Body of pancreas (tissue), 4 donors: Measurements from ENCODE around the gene ITGAV. TPM values are rescaled to one million over a fixed set of nuclear protein-coding genes. Genes with fewer than 3 reads are reported as not detected.

ENCODE experiments used
- ATAC-seq: fragments of 150-250 bp; one replicate; pipeline ENCODE4 v1.9.1; 2016
- DNase-seq, 4 donors: peaks; one replicate each; pipeline ENCODE4 v3.0.0-alpha.2; 2019
- H3K27ac ChIP-seq, 4 donors: fragments of 200-600 bp; sonication (generic); 1 replicate in 3 of 4; 2 replicates in 1 of 4; pipeline versions ENCODE4 v1.5.1 to v1.6.1; 2016 to 2019; ENCODE audit warnings: mild to moderate bottlenecking in 1 of 4, mixed read lengths in 1 of 4, moderate library complexity in 1 of 4
- H3K27me3 ChIP-seq, 2 donors: fragments of 200-600 bp; sonication (generic); one replicate each; pipeline ENCODE4 v1.6.0; 2016; ENCODE audit warnings: mild to moderate bottlenecking in 1 of 2
- H3K36me3 ChIP-seq, 2 donors: fragments of 200-600 bp; sonication (generic); replicated peaks in 1 of 2; 2 replicates each; pipeline ENCODE4 v1.5.1; 2016; ENCODE audit warnings: low read depth in 2 of 2; ENCODE audit not compliant: insufficient read depth in 1 of 2
- H3K4me1 ChIP-seq: fragments of 200-600 bp; sonication (generic); one replicate; pipeline ENCODE4 v1.6.0; 2016
- H3K4me3 ChIP-seq, 2 donors: fragments of 200-600 bp; sonication (generic); 1 replicate in 1 of 2; 2 replicates in 1 of 2; pipeline ENCODE4 v1.5.1; 2016 to 2019
- H3K9me3 ChIP-seq, 3 donors: fragments of 200-600 bp; sonication (generic); 1 replicate in 2 of 3; 2 replicates in 1 of 3; pipeline ENCODE4 v1.5.1; 2016
- CTCF ChIP-seq, 7 experiments: fragments of 450-650 bp in 4 of 7; fragments of 200-600 bp in 3 of 7; sonication (generic) in 3 of 7; IDR thresholded peaks; one replicate each; pipeline ENCODE4 v1.5.1; 2016 to 2019; ENCODE audit warnings: antibody characterized with exemption in 7 of 7
- POLR2A ChIP-seq, 3 donors: fragments of 450-650 bp; IDR thresholded peaks; one replicate each; pipeline ENCODE4 v1.6.1; 2016; ENCODE audit warnings: antibody characterized with exemption in 3 of 3, mild to moderate bottlenecking in 2 of 3
- WGBS, 2 donors: methylation state at CpG; one replicate each; pipeline ENCODE4 v1.1.5; 2017; 5-methylcytosine and 5-hydroxymethylcytosine counted together
- intact Hi-C: fragments of 100-400 bp; cut with DNase I; formaldehyde crosslinking; loops from one replicate; pipeline ENCODE4 v1.15.1; 2023
- total RNA-seq, 2 donors: library from RNA; depleted of rRNA; stranded (reverse); fragments of >200 nt; gene quantifications; one replicate each; pipeline ENCODE4 v1.1.0, GENCODE V29; 2016

The ITGAV gene
- total RNA-seq, 2 donors from 2014 or later: 48.0 to 72.8 TPM

GRCh38 chr2:186590759-186591505, 1.1 kb downstream of the ITGAV start:
- WGBS, 2 donors: 0 to 1% methylated on average over 17 of the region's 17 CpGs
- no peaks in the 10 kb centered on the region for H3K36me3 ChIP-seq
- peak; percentile 3 for ATAC-seq
- no peaks in the 10 kb centered on the region for H3K27me3 ChIP-seq
- peak in 1 of 3 donors; percentile 31 for TF ChIP-seq POLR2A (IDR thresholded peaks at IDR 0.05)
- no peak for TF ChIP-seq CTCF (IDR thresholded peaks at IDR 0.05)
- peak in 2 of 4 donors; percentile 17 to 29 for DNase-seq
- H3K4me3 ChIP-seq: peak overlapping the region; percentile 43 to 65
- H3K4me1 ChIP-seq: peaks cover 46% of the 10 kb centered on the region
- H3K27ac ChIP-seq: peak overlapping the region; percentile 87 to 97 (median 94)
- no peaks in the 10 kb centered on the region for H3K9me3 ChIP-seq
- intact Hi-C loops: no loop called here

- no peak for TF ChIP-seq CTCF (IDR thresholded peaks at IDR 0.05)
- H3K27me3 ChIP-seq: no peaks in the 10 kb centered on the region
- 5 to 11% methylated on average over 3 of the region's 3 CpGs for WGBS, 2 donors
- H3K4me1 ChIP-seq: peaks cover 46% of the 10 kb centered on the region
- H3K36me3 ChIP-seq: no peaks in the 10 kb centered on the region
- H3K4me3 ChIP-seq: peak overlapping the region in 1 of 2 donors; percentile 65
- DNase-seq (no peak), ATAC-seq (no peak)
- no peaks in the 10 kb centered on the region for H3K9me3 ChIP-seq
- intact Hi-C loops: no loop called here
- H3K27ac ChIP-seq: peak overlapping the region; percentile 13 to 97 (median 92)
These were observed 1.6 kb downstream of the ITGAV start for GRCh38 chr2:186591506-186591890.

DNA sequence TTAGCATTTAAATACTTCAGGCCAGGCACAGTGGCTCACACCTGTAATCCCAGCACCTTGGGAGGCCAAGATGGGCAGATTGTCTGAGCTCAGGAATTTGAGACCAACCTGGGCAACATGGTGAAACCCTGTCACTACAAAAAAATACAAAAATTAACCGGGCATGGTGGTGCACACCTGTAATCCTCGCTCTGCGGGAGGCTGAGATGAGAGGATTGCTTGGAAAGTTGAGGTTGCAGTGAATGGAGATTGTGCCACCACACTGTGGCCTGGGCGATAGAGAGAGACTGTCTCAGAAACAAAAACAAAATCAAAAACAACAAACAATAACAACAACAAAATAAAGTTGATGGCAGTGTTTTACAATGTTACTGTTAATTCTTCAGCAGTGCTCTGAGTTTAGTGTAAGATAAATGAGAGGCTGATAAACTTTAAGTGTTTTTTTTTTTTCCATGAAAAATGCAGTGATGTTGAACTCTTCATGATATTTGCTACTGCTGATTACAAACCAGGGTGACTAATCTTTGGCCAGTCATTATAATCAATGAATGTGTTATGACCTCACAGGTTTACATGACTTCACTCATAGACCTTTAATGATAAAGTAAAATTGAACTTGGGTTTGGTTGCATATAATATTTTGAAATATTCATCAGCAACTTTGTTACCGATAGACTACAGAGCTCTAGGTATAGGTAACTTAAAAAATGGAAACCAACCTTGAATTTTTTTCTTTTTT, 2.5 kb downstream of the ITGAV start:
- DNase-seq: no peak
- Histone ChIP-seq H3K9me3 (no peaks in the 10 kb centered on the region), H3K4me1 (peaks cover 46% of the 10 kb centered on the region), H3K36me3 (no peaks in the 10 kb centered on the region), H3K27ac (peak overlapping the region in 2 of 4 donors; percentile 97), H3K27me3 (no peaks in the 10 kb centered on the region), H3K4me3 (peak overlapping the region in 1 of 2 donors; percentile 1)
- no peak for TF ChIP-seq CTCF (IDR thresholded peaks at IDR 0.05)
- TF ChIP-seq POLR2A (IDR thresholded peaks at IDR 0.05): no peak
- WGBS, 2 donors: 80 to 81% methylated on average over 5 of the region's 5 CpGs
- no peak for ATAC-seq
- intact Hi-C loops: no loop called here

DNA sequence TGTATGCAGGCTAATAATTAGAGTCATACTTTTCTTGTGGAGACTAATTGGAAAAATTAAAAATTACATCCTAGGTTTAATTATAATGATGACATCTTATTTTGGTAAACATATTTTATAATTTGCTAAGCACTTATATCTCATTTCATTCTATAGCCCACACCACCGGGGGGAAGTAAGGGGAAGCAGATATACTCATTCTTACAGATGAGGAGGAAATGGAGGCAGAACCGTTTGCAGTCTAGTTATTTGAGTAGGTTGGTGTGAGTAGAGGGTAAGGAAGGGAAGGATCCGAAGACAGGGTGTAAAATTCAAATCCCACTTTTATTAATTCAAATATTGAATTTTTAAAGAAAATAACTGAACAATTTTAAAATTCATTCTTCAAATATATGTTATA, 3.7 kb downstream of the ITGAV start:
- Histone ChIP-seq H3K4me3 (no peak overlapping the region), H3K27ac (peak overlapping the region in 1 of 4 donors; percentile 44), H3K27me3 (no peaks in the 10 kb centered on the region), H3K9me3 (no peaks in the 10 kb centered on the region), H3K36me3 (no peaks in the 10 kb centered on the region), H3K4me1 (peaks cover 45% of the 10 kb centered on the region)
- intact Hi-C loops: no loop called here
- TF ChIP-seq CTCF (IDR thresholded peaks at IDR 0.05) (no peak), POLR2A (IDR thresholded peaks at IDR 0.05) (no peak)
- ATAC-seq (no peak), DNase-seq (no peak)
- WGBS, 2 donors: 80 to 87% methylated on average over 3 of the region's 3 CpGs
